GM12878 (cell line): ENCODE measurements around the gene JKAMP. TPM values are rescaled to one million over a fixed set of nuclear protein-coding genes. Genes with fewer than 3 reads are reported as not detected.

Source experiments
- ATAC-seq: fragments of 200-7000 bp; cut with Tn5 transposase; 3 replicates; pipeline ENCODE4 v1.9.1; 2020; ENCODE audit warnings: mild to moderate bottlenecking, moderate library complexity
- BruUV-seq: library from RNA; stranded (reverse); fragments of 400-500 nt; replicated peaks from 2 replicates; lab custom pipeline; 2021; lab: Mats Ljungman, UMichigan
- CTCF ChIA-PET: fragments of 300-600 bp; sonication (Branson Sonifier 250); formaldehyde crosslinking; extraction: SDS; loops from one replicate; lab custom pipeline; 2021; ENCODE audit warnings: inconsistent platforms; lab: Yijun Ruan, JAX
- POLR2A ChIA-PET: fragments of 350-600 bp; formaldehyde crosslinking; extraction: SDS; loops from one replicate; lab custom pipeline; 2021; ENCODE audit warnings: inconsistent platforms; lab: Charles Lee
- RAD21 ChIA-PET: fragments of 300-600 bp; sonication (Branson Sonifier 250); formaldehyde crosslinking; loops from one replicate; lab custom pipeline; 2023; ENCODE audit warnings: antibody characterized with exemption; ENCODE audit not compliant: unreplicated experiment; lab: Charles Lee
- SMC1A ChIA-PET: fragments of 300-600 bp; sonication (Branson Sonifier 250); formaldehyde crosslinking; loops from one replicate; lab custom pipeline; 2023; ENCODE audit not compliant: unreplicated experiment, uncharacterized antibody; lab: Charles Lee
- DNase-seq: peaks from one replicate; pipeline ENCODE4 v3.0.0-alpha.2; 2011; ENCODE audit warnings: low read depth, low spot score
- FAIRE-seq: peaks from 3 replicates; lab custom pipeline; 2011; peaks lifted over from hg19 to GRCh38; lab: Jason Lieb, UNC
- H2AFZ ChIP-seq: 2 replicates; pipeline ENCODE4 v1.6.0; 2011; ENCODE audit warnings: low read depth, low read length, control low read depth; ENCODE audit not compliant: control insufficient read depth
- H3K27ac ChIP-seq: 2 replicates; pipeline ENCODE4 v1.5.1; 2011; ENCODE audit warnings: control low read depth; ENCODE audit not compliant: control insufficient read depth, insufficient read depth
- H3K27me3 ChIP-seq, 2 experiments: replicated peaks in 1 of 2; 2 replicates each; pipeline versions ENCODE4 v1.6.0 to v1.6.1; 2011; ENCODE audit warnings: low read length in 1 of 2; ENCODE audit not compliant: control insufficient read depth in 2 of 2, insufficient read depth in 2 of 2
- H3K36me3 ChIP-seq, 2 experiments: 2 replicates each; pipeline ENCODE4 v1.5.1; 2011; ENCODE audit warnings: low read length in 1 of 2; ENCODE audit not compliant: control insufficient read depth in 2 of 2, insufficient read depth in 2 of 2
- H3K4me1 ChIP-seq: 2 replicates; pipeline ENCODE4 v1.6.1; 2011; ENCODE audit warnings: mild to moderate bottlenecking, low read length, moderate library complexity, mixed read lengths; ENCODE audit not compliant: control insufficient read depth, insufficient read depth
- H3K4me2 ChIP-seq: 2 replicates; pipeline ENCODE4 v1.6.0; 2011; ENCODE audit warnings: control low read depth; ENCODE audit not compliant: control insufficient read depth, insufficient read depth
- H3K4me3 ChIP-seq: fragments of 200-600 bp; sonication (generic); 2 replicates; pipeline ENCODE4 v1.5.1; 2016
- H3K79me2 ChIP-seq: 2 replicates; pipeline ENCODE4 v1.6.0; 2011; ENCODE audit warnings: low read length; ENCODE audit not compliant: control insufficient read depth, insufficient read depth
- H3K9ac ChIP-seq: 2 replicates; pipeline ENCODE4 v1.8.0; 2011; ENCODE audit warnings: low read length, control low read depth, mixed read lengths; ENCODE audit not compliant: control insufficient read depth, insufficient read depth
- H3K9me3 ChIP-seq: replicated peaks from 3 replicates; pipeline ENCODE4 v1.5.1; 2011; ENCODE audit warnings: mild to moderate bottlenecking, low read length; ENCODE audit not compliant: control insufficient read depth, insufficient read depth
- H4K20me1 ChIP-seq: 2 replicates; pipeline ENCODE4 v1.6.0; 2011; ENCODE audit not compliant: control insufficient read depth, insufficient read depth
- BRCA1 ChIP-seq: IDR thresholded peaks from 2 replicates; pipeline ENCODE4 v1.6.1; 2011; ENCODE audit warnings: low read depth, low read length, improper control_type of control experiment
- CHD4 ChIP-seq: fragments of 200-600 bp; sonication (generic); IDR thresholded peaks from 2 replicates; pipeline ENCODE4 v1.6.1; 2016; ENCODE audit warnings: mild to moderate bottlenecking
- PAX8 ChIP-seq: fragments of 450-650 bp; IDR thresholded peaks from 2 replicates; pipeline ENCODE4 v1.6.1; 2017; ENCODE audit warnings: mild to moderate bottlenecking, moderate library complexity
- POLR2A ChIP-seq: IDR thresholded peaks from 2 replicates; pipeline ENCODE4 v1.6.1; 2011; ENCODE audit warnings: low read depth, mild to moderate bottlenecking, low read length
- SREBF1 ChIP-seq: IDR thresholded peaks from 2 replicates; pipeline ENCODE4 v1.6.1; 2012; ENCODE audit warnings: mild to moderate bottlenecking, low read length
- YY1 ChIP-seq: IDR thresholded peaks from 2 replicates; pipeline ENCODE4 v1.6.1; 2011; ENCODE audit warnings: low read depth, mild to moderate bottlenecking, low read length
- ZNF217 ChIP-seq: fragments of 450-650 bp; IDR thresholded peaks from 2 replicates; pipeline ENCODE4 v1.6.1; 2017; ENCODE audit warnings: antibody characterized with exemption, mild to moderate bottlenecking
- ZNF274 ChIP-seq: IDR thresholded peaks from one replicate; pipeline ENCODE4 v1.8.0; 2011; ENCODE audit not compliant: insufficient read length, insufficient read depth
- ZSCAN29 ChIP-seq: fragments of 450-650 bp; IDR thresholded peaks from 2 replicates; pipeline ENCODE4 v1.6.1; 2017; ENCODE audit warnings: mild to moderate bottlenecking, moderate library complexity
- WGBS: methylation state at CpG from one replicate; pipeline ENCODE4 v1.1.6; 2016; ENCODE audit warnings: low lambda C conversion rate; ENCODE audit not compliant: insufficient replicate concordance, insufficient coverage; ENCODE audit errors: missing lambda C conversion rate; 5-methylcytosine and 5-hydroxymethylcytosine counted together
- in situ Hi-C: fragments of 300-500 bp; cut with MboI; formaldehyde crosslinking; loops from 9 replicates; pipeline ENCODE4 v1.14.3; 2018; ENCODE audit warnings: mixed read lengths
- intact Hi-C: fragments of 100-400 bp; cut with micrococcal nuclease; formaldehyde crosslinking; loops from one replicate; pipeline ENCODE4 v1.14.2; 2022; ENCODE audit not compliant: unreplicated experiment
- polyA plus RNA-seq, 11 experiments: library from polyadenylated mRNA; depleted of rRNA in 4 of 11; unstranded in 6 of 11; stranded (reverse) in 5 of 11; fragments of >200 nt; fragmentation: Nextera tagmentation in 4 of 11; fragmentation: Illumina TruSeq in 1 of 11; extraction: Ambion mirVana in 4 of 11; extraction: Trizol in 1 of 11; gene quantifications; 1 replicate in 1 of 11; 2 replicates in 10 of 11; pipeline versions ENCODE4 v1.2.1 to v1.2.3, GENCODE V29; 2011 to 2016; ENCODE audit warnings: inconsistent platforms in 2 of 11, missing spikeins in 2 of 11, low read depth in 1 of 11
- total RNA-seq, 4 experiments: library from RNA; depleted of rRNA in 3 of 4; stranded (reverse); fragments of >200 nt in 3 of 4; fragmentation: Illumina TruSeq in 1 of 4; extraction: Trizol in 1 of 4; gene quantifications; 2 replicates each; pipeline versions ENCODE4 v1.2.1 to v1.2.3, GENCODE V29; 2013 to 2021
- TF ChIP-seq, protein P1 (sequence below): fragments of 450-650 bp; IDR thresholded peaks from 2 replicates; pipeline ENCODE4 v1.6.1; 2017; ENCODE audit warnings: mild to moderate bottlenecking, low read depth, inconsistent platforms; ENCODE audit not compliant: poor library complexity, severe bottlenecking
- TF ChIP-seq, protein P2 (sequence below): IDR thresholded peaks from 2 replicates; pipeline ENCODE4 v1.6.1; 2012; ENCODE audit warnings: low read length, inconsistent platforms
- TF ChIP-seq, protein P3 (sequence below): fragments of 450-650 bp; IDR thresholded peaks from 2 replicates; pipeline ENCODE4 v1.6.1; 2017; ENCODE audit warnings: mild to moderate bottlenecking, moderate library complexity
- TF ChIP-seq, protein P4 (sequence below): fragments of 150-350 bp; IDR thresholded peaks from 2 replicates; pipeline ENCODE4 v1.6.1; 2016; ENCODE audit warnings: low read depth, low read length
- TF ChIP-seq, protein P5 (sequence below): fragments of 450-650 bp; IDR thresholded peaks from 2 replicates; pipeline ENCODE4 v1.6.1; 2017; ENCODE audit warnings: low read depth, mild to moderate bottlenecking, moderate library complexity

Gene JKAMP
- total and polyA plus RNA-seq, 10 of the 15 experiments (the other 5 are each of a cell fraction or from before 2014, with no cell fraction given) = 18.2 to 129 (median 46.6) TPM

DNA sequence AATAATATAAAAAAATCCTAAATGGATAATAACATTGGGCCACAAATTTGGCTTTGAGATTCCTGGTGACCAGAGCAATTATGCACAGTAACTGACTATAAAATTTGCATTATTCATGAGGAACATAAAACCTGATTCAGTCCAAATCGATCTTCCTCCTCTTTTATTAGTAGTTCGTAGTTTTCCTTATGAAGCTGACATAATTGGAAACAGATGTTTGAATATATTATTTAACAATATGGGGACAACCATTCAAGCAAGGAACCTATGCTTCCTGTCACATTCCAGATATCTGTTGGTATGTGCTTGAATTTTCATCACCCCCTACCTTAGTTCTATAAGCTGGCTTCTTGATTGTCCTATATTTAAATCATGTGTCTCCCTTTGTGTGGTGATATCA is 57.4 kb downstream of the JKAMP start:
- no peak for ATAC-seq
- Histone ChIP-seq H3K36me3 (no peaks in the 10 kb centered on the region), H3K4me1 (no peaks in the 10 kb centered on the region), H4K20me1 (no peaks in the 10 kb centered on the region), H3K4me3 (no peak overlapping the region), H3K9ac (no peak overlapping the region), H3K27me3 (no peaks in the 10 kb centered on the region), H3K4me2 (no peak overlapping the region), H3K79me2 (no peaks in the 10 kb centered on the region), H3K9me3 (no peaks in the 10 kb centered on the region), H3K27ac (no peak overlapping the region), H2AFZ (no peak overlapping the region)
- WGBS = 20% methylated on average over 2 of the region's 2 CpGs
- no TSS peak for BruUV-seq
- CTCF ChIA-PET = no interaction called here
- DNase-seq = no peak
- no peak for TF ChIP-seq CHD4
- TF ChIP-seq, protein P1, sequence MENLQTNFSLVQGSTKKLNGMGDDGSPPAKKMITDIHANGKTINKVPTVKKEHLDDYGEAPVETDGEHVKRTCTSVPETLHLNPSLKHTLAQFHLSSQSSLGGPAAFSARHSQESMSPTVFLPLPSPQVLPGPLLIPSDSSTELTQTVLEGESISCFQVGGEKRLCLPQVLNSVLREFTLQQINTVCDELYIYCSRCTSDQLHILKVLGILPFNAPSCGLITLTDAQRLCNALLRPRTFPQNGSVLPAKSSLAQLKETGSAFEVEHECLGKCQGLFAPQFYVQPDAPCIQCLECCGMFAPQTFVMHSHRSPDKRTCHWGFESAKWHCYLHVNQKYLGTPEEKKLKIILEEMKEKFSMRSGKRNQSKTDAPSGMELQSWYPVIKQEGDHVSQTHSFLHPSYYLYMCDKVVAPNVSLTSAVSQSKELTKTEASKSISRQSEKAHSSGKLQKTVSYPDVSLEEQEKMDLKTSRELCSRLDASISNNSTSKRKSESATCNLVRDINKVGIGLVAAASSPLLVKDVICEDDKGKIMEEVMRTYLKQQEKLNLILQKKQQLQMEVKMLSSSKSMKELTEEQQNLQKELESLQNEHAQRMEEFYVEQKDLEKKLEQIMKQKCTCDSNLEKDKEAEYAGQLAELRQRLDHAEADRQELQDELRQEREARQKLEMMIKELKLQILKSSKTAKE = no peak
- TF ChIP-seq, protein P2, sequence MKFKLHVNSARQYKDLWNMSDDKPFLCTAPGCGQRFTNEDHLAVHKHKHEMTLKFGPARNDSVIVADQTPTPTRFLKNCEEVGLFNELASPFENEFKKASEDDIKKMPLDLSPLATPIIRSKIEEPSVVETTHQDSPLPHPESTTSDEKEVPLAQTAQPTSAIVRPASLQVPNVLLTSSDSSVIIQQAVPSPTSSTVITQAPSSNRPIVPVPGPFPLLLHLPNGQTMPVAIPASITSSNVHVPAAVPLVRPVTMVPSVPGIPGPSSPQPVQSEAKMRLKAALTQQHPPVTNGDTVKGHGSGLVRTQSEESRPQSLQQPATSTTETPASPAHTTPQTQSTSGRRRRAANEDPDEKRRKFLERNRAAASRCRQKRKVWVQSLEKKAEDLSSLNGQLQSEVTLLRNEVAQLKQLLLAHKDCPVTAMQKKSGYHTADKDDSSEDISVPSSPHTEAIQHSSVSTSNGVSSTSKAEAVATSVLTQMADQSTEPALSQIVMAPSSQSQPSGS = no peak
- no peak for TF ChIP-seq POLR2A
- TF ChIP-seq SREBF1 = no peak
- TF ChIP-seq, protein P3, sequence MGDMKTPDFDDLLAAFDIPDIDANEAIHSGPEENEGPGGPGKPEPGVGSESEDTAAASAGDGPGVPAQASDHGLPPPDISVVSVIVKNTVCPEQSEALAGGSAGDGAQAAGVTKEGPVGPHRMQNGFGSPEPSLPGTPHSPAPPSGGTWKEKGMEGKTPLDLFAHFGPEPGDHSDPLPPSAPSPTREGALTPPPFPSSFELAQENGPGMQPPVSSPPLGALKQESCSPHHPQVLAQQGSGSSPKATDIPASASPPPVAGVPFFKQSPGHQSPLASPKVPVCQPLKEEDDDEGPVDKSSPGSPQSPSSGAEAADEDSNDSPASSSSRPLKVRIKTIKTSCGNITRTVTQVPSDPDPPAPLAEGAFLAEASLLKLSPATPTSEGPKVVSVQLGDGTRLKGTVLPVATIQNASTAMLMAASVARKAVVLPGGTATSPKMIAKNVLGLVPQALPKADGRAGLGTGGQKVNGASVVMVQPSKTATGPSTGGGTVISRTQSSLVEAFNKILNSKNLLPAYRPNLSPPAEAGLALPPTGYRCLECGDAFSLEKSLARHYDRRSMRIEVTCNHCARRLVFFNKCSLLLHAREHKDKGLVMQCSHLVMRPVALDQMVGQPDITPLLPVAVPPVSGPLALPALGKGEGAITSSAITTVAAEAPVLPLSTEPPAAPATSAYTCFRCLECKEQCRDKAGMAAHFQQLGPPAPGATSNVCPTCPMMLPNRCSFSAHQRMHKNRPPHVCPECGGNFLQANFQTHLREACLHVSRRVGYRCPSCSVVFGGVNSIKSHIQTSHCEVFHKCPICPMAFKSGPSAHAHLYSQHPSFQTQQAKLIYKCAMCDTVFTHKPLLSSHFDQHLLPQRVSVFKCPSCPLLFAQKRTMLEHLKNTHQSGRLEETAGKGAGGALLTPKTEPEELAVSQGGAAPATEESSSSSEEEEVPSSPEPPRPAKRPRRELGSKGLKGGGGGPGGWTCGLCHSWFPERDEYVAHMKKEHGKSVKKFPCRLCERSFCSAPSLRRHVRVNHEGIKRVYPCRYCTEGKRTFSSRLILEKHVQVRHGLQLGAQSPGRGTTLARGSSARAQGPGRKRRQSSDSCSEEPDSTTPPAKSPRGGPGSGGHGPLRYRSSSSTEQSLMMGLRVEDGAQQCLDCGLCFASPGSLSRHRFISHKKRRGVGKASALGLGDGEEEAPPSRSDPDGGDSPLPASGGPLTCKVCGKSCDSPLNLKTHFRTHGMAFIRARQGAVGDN = no peak
- TF ChIP-seq ZNF217 = no peak
- no peak for TF ChIP-seq ZSCAN29
- no peak for TF ChIP-seq YY1
- no peak for TF ChIP-seq PAX8
- TF ChIP-seq, protein P4, sequence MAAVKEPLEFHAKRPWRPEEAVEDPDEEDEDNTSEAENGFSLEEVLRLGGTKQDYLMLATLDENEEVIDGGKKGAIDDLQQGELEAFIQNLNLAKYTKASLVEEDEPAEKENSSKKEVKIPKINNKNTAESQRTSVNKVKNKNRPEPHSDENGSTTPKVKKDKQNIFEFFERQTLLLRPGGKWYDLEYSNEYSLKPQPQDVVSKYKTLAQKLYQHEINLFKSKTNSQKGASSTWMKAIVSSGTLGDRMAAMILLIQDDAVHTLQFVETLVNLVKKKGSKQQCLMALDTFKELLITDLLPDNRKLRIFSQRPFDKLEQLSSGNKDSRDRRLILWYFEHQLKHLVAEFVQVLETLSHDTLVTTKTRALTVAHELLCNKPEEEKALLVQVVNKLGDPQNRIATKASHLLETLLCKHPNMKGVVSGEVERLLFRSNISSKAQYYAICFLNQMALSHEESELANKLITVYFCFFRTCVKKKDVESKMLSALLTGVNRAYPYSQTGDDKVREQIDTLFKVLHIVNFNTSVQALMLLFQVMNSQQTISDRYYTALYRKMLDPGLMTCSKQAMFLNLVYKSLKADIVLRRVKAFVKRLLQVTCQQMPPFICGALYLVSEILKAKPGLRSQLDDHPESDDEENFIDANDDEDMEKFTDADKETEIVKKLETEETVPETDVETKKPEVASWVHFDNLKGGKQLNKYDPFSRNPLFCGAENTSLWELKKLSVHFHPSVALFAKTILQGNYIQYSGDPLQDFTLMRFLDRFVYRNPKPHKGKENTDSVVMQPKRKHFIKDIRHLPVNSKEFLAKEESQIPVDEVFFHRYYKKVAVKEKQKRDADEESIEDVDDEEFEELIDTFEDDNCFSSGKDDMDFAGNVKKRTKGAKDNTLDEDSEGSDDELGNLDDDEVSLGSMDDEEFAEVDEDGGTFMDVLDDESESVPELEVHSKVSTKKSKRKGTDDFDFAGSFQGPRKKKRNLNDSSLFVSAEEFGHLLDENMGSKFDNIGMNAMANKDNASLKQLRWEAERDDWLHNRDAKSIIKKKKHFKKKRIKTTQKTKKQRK = no peak
- TF ChIP-seq BRCA1 = no peak
- no peak for TF ChIP-seq ZNF274
- TF ChIP-seq, protein P5, sequence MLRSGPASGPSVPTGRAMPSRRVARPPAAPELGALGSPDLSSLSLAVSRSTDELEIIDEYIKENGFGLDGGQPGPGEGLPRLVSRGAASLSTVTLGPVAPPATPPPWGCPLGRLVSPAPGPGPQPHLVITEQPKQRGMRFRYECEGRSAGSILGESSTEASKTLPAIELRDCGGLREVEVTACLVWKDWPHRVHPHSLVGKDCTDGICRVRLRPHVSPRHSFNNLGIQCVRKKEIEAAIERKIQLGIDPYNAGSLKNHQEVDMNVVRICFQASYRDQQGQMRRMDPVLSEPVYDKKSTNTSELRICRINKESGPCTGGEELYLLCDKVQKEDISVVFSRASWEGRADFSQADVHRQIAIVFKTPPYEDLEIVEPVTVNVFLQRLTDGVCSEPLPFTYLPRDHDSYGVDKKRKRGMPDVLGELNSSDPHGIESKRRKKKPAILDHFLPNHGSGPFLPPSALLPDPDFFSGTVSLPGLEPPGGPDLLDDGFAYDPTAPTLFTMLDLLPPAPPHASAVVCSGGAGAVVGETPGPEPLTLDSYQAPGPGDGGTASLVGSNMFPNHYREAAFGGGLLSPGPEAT = no peak
- RAD21 ChIA-PET = no interaction called here
- in situ Hi-C loops = no loop called here
- FAIRE-seq = no peak
- POLR2A ChIA-PET = no interaction called here
- intact Hi-C loops = no loop called here
- SMC1A ChIA-PET = no interaction called here
